DOHH2 (cell line): ENCODE data around the gene SPATA4.

Source experiments
- EZH2phosphoT487 ChIP-seq: fragments of 200-600 bp; sonication (generic); IDR thresholded peaks from 2 replicates; pipeline ENCODE4 v1.6.1; 2017; ENCODE audit warnings: borderline replicate concordance, mild to moderate bottlenecking, antibody characterized with exemption, low read length, moderate library complexity, mixed read lengths
- TF ChIP-seq, protein P1 (sequence below): fragments of 200-600 bp; sonication (generic); IDR thresholded peaks from one replicate; pipeline ENCODE4 v1.5.1; 2014; ENCODE audit warnings: antibody characterized with exemption, mild to moderate bottlenecking, low read depth, low read length; ENCODE audit not compliant: poor library complexity, severe bottlenecking

- TF ChIP-seq, protein P1, sequence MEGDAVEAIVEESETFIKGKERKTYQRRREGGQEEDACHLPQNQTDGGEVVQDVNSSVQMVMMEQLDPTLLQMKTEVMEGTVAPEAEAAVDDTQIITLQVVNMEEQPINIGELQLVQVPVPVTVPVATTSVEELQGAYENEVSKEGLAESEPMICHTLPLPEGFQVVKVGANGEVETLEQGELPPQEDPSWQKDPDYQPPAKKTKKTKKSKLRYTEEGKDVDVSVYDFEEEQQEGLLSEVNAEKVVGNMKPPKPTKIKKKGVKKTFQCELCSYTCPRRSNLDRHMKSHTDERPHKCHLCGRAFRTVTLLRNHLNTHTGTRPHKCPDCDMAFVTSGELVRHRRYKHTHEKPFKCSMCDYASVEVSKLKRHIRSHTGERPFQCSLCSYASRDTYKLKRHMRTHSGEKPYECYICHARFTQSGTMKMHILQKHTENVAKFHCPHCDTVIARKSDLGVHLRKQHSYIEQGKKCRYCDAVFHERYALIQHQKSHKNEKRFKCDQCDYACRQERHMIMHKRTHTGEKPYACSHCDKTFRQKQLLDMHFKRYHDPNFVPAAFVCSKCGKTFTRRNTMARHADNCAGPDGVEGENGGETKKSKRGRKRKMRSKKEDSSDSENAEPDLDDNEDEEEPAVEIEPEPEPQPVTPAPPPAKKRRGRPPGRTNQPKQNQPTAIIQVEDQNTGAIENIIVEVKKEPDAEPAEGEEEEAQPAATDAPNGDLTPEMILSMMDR, result no peak
- TF ChIP-seq EZH2phosphoT487, result no peak
These were observed 3.0 kb upstream of the SPATA4 start for GRCh38 chr4:176198316-176198903.
